GM18867 (cell line): ENCODE data around the gene CYB561D1.

Source experiments
- ATAC-seq: cut with Tn5 transposase; IDR thresholded peaks from one replicate; pipeline ENCODE4 v1.9.1; 2021; ENCODE audit warnings: mild to moderate bottlenecking, moderate library complexity; ENCODE audit not compliant: unreplicated experiment

CYB561D1 gene

GRCh38 chr1:109527846-109528695 is 34.2 kb downstream of the CYB561D1 start:
- no peak for ATAC-seq

- ATAC-seq: no peak
These were observed 34.8 kb downstream of the CYB561D1 start for GRCh38 chr1:109528712-109529111.

GRCh38 chr1:109529881-109530456 is 36.1 kb downstream of the CYB561D1 start:
- ATAC-seq: no peak

GRCh38 chr1:109530457-109531087 is 36.7 kb downstream of the CYB561D1 start:
- ATAC-seq: no peak

- ATAC-seq: no peak
These were observed 37.5 kb downstream of the CYB561D1 start for GRCh38 chr1:109531380-109531779.

- ATAC-seq: no peak
These were observed 38.0 kb downstream of the CYB561D1 start for GRCh38 chr1:109531826-109532364.

- ATAC-seq: peak; percentile 75
These were observed 38.7 kb downstream of the CYB561D1 start for GRCh38 chr1:109532365-109533136.

GRCh38 chr1:109534307-109534858 is 40.5 kb downstream of the CYB561D1 start:
- no peak for ATAC-seq

- ATAC-seq: no peak
These were observed 41.6 kb downstream of the CYB561D1 start for GRCh38 chr1:109535481-109535880.

- no peak for ATAC-seq
These were observed 42.1 kb downstream of the CYB561D1 start for GRCh38 chr1:109535971-109536491.

- ATAC-seq: no peak
These were observed 43.7 kb downstream of the CYB561D1 start for GRCh38 chr1:109537450-109538178.

- no peak for ATAC-seq
These were observed 45.1 kb downstream of the CYB561D1 start for GRCh38 chr1:109538827-109539555.

- ATAC-seq: no peak
These were observed 45.8 kb downstream of the CYB561D1 start, which contains the start of gene GPR61 for GRCh38 chr1:109539676-109540075. Gene GPR61, plus strand, starts transcription at chr1:109539872. Its CDS starts 3,151 bp downstream, at chr1:109543023.

GRCh38 chr1:109541102-109541501 is 47.2 kb downstream of the CYB561D1 start:
- ATAC-seq: no peak

- no peak for ATAC-seq
These were observed 48.8 kb downstream of the CYB561D1 start for GRCh38 chr1:109542657-109543056.

GRCh38 chr1:109543283-109543987 is 49.5 kb downstream of the CYB561D1 start:
- ATAC-seq: no peak

GRCh38 chr1:109543988-109544735 is 50.3 kb downstream of the CYB561D1 start:
- ATAC-seq: no peak
